Ishikawa (cell line): Measurements from ENCODE around the gene CT45A10.

Experiments used
- CEBPB ChIP-seq: IDR thresholded peaks from 2 replicates; pipeline ENCODE4 v1.6.1; 2012
- CREB1 ChIP-seq: IDR thresholded peaks from 2 replicates; pipeline ENCODE4 v1.6.1; 2012; ENCODE audit warnings: low read depth
- EP300 ChIP-seq: IDR thresholded peaks from 2 replicates; pipeline ENCODE4 v1.6.1; 2012; ENCODE audit warnings: borderline replicate concordance
- FOXM1 ChIP-seq: IDR thresholded peaks from 2 replicates; pipeline ENCODE4 v1.6.1; 2012; ENCODE audit warnings: low read depth, borderline replicate concordance
- NFIC ChIP-seq: IDR thresholded peaks from 2 replicates; pipeline ENCODE4 v1.6.1; 2012
- RAD21 ChIP-seq: IDR thresholded peaks from 2 replicates; pipeline ENCODE4 v1.6.1; 2012; ENCODE audit warnings: low read depth
- TAF1 ChIP-seq: IDR thresholded peaks from 2 replicates; pipeline ENCODE4 v1.6.1; 2012; ENCODE audit warnings: low read depth, mild to moderate bottlenecking
- TCF12 ChIP-seq: IDR thresholded peaks from 2 replicates; pipeline ENCODE4 v1.6.1; 2012; ENCODE audit warnings: low read depth
- TEAD4 ChIP-seq: IDR thresholded peaks from 2 replicates; pipeline ENCODE4 v1.6.1; 2012
- YY1 ChIP-seq: IDR thresholded peaks from 2 replicates; pipeline ENCODE4 v1.6.1; 2012; ENCODE audit warnings: low read depth
- ZBTB7A ChIP-seq: IDR thresholded peaks from 2 replicates; pipeline ENCODE4 v1.6.1; 2012; ENCODE audit warnings: low read depth
- TF ChIP-seq, protein P1 (sequence below): IDR thresholded peaks from 2 replicates; pipeline ENCODE4 v1.6.1; 2012
- TF ChIP-seq, protein P2 (sequence below): IDR thresholded peaks from 2 replicates; pipeline ENCODE4 v1.6.1; 2012
- TF ChIP-seq, protein P3 (sequence below): IDR thresholded peaks from 2 replicates; pipeline ENCODE4 v1.6.1; 2012; ENCODE audit warnings: low read depth, mild to moderate bottlenecking

CT45A10 gene, protein sequence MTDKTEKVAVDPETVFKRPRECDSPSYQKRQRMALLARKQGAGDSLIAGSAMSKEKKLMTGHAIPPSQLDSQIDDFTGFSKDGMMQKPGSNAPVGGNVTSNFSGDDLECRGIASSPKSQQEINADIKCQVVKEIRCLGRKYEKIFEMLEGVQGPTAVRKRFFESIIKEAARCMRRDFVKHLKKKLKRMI

DNA sequence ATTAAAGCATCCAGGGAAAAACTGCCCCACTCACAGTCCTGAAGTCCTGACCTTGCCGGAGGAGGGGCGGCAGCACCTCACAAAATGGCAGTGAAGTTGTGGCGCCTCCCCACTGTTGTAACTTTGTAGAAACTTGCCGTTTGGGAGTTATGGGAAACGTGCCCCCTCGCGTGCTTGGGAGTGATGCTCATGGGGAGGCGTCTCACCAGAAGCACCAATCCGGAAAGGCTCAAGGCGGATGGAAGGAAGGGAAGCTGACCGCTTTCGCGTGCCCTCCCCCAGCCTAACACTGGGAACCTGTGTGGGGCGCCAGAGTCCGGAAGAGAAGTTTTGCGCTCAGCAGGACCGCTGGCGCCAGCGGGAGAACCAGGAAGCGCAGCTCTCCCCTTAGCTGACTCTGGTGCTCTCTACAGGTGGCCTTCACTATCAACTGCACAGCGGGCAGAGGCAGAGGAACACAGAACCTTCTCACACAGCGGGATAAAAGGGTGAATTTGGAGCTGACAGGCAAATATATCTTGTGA lies at the start of gene CT45A10, which contains the start of gene SAGE1:
Gene CT45A10, minus strand, starts transcription at position 151 of the 524 bp plus-strand sequence. CDS start 8,100 bp downstream, outside the sequence.
Gene SAGE1, plus strand, starts transcription at position 423 of the 524 bp plus-strand sequence. CDS start 2,527 bp downstream, outside the sequence.
- TF ChIP-seq RAD21 (peak; percentile 26; the same call in 1 of the 2 replicates), YY1 (no peak)

DNA sequence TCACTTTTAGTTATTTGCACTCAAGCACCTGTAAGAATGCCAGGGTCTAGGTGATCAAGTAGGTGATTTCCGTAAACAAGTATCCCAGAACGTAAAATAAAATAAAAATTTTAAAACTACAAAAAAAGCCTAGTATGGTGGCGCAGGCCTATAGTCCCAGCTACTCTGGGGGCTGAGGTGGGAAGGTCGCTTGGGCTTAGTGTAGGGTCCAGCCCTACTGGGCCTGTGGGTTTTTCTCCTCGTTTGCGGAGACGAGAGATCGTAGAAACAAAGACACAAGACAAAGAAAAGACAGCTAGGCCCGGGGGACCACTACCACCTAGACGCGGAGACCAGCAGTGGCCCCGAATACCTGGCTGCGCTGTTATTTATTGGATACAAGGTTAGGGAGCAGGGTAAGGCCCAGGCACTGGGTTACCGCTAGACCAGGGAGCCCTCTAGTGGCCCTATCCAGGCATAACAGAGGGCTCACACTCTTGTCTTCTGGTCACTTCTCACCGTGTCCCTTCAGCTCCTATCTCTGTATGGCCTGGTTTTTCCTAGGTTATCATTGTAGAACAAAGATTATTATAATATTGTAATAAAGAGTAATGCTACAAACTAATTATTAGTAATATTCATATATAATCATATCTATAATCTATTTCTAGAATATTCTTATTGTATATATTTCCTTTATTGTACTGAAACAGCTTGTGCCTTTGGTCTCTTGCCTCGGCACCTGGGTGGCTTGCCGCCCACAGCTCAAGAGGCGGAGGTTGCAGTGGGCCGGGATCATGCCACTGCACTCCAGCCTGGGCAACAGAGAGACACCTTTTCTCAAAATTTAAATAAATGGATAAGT lies 38.6 kb upstream of the CT45A10 start:
- no peak for TF ChIP-seq YY1
- peak; percentile 62 for TF ChIP-seq RAD21

DNA sequence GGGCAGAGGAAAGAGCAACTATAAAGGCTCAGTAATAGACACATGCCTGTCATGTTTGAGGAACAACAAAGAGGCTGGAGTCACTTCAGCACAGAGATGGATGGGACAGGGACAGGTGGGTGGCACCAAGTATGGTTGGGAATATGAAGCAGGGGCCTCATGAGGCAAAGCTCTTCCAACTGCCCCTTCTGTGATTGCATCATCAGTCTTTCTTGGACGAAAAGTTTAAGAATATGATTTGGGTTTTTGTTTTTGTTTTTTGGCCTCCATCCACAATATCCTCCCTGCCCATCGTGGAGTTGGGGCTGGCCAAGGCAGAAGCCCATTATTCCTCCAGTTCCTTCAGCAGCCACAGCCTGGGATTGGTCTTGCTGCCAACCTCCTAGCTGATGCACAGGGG lies 34.7 kb upstream of the CT45A10 start:
- TF ChIP-seq, protein P1, sequence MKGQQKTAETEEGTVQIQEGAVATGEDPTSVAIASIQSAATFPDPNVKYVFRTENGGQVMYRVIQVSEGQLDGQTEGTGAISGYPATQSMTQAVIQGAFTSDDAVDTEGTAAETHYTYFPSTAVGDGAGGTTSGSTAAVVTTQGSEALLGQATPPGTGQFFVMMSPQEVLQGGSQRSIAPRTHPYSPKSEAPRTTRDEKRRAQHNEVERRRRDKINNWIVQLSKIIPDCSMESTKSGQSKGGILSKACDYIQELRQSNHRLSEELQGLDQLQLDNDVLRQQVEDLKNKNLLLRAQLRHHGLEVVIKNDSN = no peak
- no peak for TF ChIP-seq TAF1
- TF ChIP-seq EP300 = no peak
- no peak for TF ChIP-seq YY1
- TF ChIP-seq TEAD4 = no peak
- no peak for TF ChIP-seq CEBPB
- TF ChIP-seq, protein P2, sequence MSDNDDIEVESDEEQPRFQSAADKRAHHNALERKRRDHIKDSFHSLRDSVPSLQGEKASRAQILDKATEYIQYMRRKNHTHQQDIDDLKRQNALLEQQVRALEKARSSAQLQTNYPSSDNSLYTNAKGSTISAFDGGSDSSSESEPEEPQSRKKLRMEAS = no peak
- TF ChIP-seq ZBTB7A = no peak
- no peak for TF ChIP-seq TCF12

DNA sequence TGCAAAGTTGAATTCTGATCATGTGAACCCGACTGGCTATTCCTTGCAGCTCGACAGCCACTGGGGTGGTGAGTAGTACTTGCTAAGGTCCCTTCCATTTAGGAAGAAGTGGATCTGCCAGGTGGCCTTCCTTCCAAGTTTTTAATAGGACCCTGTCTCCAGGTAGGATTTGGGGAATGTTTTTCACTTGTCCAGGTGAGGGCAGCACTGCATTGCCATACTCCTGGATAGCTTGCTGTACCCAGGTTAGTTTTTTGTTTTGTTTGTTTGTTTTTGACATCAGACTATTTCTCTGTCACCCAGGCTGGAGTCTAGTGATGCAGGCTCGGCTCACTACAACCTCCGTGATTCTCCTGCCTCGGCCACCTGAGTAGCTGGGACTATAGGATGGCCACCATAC lies 30.1 kb upstream of the CT45A10 start:
- TF ChIP-seq RAD21 (0 out of 2 replicates have a peak, but pooled peaks have one; percentile 24), TEAD4 (no peak), CEBPB (no peak), FOXM1 (no peak)

DNA sequence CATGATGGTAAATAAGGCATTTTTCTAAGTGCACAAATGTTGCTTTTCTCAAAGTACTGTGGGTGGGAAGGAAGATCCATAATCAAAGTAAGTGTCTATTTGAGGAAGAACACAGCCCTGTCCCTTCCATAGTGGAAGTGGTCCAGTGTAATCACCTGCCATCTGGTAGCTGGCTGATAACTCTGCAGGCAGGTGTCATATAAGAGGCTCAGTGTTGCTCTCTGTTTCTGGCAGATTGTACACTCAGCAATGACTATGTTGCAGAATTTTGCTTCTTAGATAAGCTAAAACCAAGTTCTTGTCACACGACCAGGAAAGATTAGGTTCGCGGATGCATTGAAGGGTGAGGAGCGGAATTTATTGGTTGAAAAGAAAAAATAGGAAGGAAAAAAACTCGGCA lies 21.2 kb upstream of the CT45A10 start:
- TF ChIP-seq, protein P2 = no peak
- TF ChIP-seq CEBPB (no peak), ZBTB7A (no peak), EP300 (no peak)

DNA sequence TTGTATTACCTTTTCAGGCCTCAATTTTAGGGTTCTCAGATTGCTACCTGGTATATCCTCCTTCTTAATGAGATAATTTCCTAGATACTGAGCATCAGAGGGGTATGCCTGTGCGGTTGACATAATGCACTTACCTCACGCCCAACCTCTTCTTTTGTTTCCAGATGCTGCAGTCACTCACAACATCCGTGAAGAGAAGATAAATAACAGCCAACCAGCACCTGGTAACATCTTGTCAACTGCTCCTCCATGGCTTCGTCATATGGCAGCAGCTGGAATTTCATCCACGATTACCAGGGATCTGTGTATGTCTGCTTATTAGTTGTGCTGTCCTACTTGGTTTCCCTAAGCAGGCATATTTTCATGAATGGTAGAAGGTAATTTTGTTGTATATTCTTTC lies 17.0 kb upstream of the CT45A10 start:
- TF ChIP-seq, protein P1 = no peak
- no peak for TF ChIP-seq CREB1
- no peak for TF ChIP-seq EP300
- TF ChIP-seq TAF1 = no peak
- TF ChIP-seq FOXM1 = no peak
- TF ChIP-seq NFIC = no peak
- TF ChIP-seq, protein P3, sequence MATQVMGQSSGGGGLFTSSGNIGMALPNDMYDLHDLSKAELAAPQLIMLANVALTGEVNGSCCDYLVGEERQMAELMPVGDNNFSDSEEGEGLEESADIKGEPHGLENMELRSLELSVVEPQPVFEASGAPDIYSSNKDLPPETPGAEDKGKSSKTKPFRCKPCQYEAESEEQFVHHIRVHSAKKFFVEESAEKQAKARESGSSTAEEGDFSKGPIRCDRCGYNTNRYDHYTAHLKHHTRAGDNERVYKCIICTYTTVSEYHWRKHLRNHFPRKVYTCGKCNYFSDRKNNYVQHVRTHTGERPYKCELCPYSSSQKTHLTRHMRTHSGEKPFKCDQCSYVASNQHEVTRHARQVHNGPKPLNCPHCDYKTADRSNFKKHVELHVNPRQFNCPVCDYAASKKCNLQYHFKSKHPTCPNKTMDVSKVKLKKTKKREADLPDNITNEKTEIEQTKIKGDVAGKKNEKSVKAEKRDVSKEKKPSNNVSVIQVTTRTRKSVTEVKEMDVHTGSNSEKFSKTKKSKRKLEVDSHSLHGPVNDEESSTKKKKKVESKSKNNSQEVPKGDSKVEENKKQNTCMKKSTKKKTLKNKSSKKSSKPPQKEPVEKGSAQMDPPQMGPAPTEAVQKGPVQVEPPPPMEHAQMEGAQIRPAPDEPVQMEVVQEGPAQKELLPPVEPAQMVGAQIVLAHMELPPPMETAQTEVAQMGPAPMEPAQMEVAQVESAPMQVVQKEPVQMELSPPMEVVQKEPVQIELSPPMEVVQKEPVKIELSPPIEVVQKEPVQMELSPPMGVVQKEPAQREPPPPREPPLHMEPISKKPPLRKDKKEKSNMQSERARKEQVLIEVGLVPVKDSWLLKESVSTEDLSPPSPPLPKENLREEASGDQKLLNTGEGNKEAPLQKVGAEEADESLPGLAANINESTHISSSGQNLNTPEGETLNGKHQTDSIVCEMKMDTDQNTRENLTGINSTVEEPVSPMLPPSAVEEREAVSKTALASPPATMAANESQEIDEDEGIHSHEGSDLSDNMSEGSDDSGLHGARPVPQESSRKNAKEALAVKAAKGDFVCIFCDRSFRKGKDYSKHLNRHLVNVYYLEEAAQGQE = no peak
- TF ChIP-seq, protein P2 = no peak
- TF ChIP-seq YY1 = no peak
- no peak for TF ChIP-seq TEAD4

DNA sequence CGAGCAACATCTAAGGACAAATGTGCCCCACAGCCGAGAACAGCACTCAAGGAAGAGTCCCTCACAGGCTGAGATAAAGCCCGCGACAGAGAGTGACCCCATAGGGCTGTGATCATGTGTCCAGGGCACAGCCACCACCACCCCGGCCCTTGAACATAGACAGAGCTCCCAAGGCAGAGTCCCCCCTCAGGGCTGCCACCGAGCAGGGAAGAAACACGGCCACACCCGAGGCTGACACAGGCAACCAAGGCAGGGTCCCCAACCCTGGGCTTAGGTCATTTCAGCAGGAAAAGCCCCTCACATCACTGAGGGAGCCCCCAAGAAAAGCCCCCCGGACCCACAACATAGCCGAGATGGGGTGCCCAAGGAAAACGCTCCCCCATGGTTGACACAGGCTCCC lies 463 bp downstream of the CT45A10 start:
- TF ChIP-seq RAD21 = no peak

DNA sequence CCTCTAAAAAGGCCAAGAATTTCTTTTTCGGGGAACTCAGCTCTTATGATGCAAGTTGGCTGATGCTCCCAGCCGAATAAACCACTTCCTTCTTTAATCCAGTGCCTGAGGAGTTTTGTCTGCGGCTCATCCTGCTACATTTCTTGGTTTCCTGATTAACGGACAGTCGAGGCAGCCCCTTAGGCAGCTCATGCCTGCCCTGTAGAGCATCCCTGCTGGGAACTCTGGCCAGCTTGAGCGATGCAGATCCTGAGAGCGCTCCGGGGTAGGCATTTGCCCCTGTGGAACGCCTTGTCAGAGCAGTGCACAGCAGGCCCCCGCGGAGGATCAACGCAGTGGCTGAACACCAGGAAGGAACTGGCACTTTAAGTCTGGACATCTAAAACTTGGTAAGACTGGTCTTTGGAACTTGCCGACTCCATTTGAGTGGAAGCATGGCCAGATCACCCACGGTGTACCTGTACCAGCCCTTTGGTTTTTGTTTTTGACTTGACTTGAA lies 3.1 kb downstream of the CT45A10 start:
- no peak for TF ChIP-seq TAF1
- TF ChIP-seq, protein P3 = no peak
